K562 (cell line): ENCODE measurements around the gene PCSK6. TPM values are rescaled to one million over a fixed set of nuclear protein-coding genes. Genes with fewer than 3 reads are reported as not detected.
A peak's percentile ranks its signal among the peaks of the same experiment; 100 is the strongest.

ENCODE experiments used
- ATAC-seq: fragments of 200-7000 bp; cut with Tn5 transposase; 3 replicates; pipeline ENCODE4 v1.9.1; 2020; ENCODE audit warnings: moderate library complexity
- BruUV-seq: library from RNA; stranded (reverse); fragments of 400-500 nt; replicated peaks from 2 replicates; lab custom pipeline; 2021; lab: Mats Ljungman, UMichigan
- CTCF ChIA-PET: fragments of 300-600 bp; formaldehyde crosslinking; extraction: SDS; loops from one replicate; lab custom pipeline; 2021; ENCODE audit warnings: low intra/inter-chr PET ratio; lab: Yijun Ruan, JAX
- POLR2A ChIA-PET: fragments of 300-600, 350-650 bp; sonication (Branson Sonifier 250); formaldehyde crosslinking; extraction: SDS; loops from one replicate; lab custom pipeline; 2021; ENCODE audit warnings: antibody characterized with exemption, inconsistent platforms; lab: Yijun Ruan, JAX
- DNase-seq, 4 experiments: peaks; one replicate each; pipeline versions ENCODE4 v3.0.0 to v3.0.0-alpha.2; 2011 to 2018; ENCODE audit warnings: low spot score in 3 of 4, mixed read lengths in 3 of 4; ENCODE audit errors: extremely low read depth in 1 of 4
- FAIRE-seq: peaks from 2 replicates; lab custom pipeline; 2011; peaks lifted over from hg19 to GRCh38; lab: Jason Lieb, UNC
- H2AFZ ChIP-seq: 2 replicates; pipeline ENCODE4 v1.6.0; 2011; ENCODE audit warnings: low read depth, low read length, control low read depth, inconsistent platforms
- H3K27ac ChIP-seq: fragments of 200-600 bp; 3 replicates; pipeline ENCODE4 v1.8.0; 2011; ENCODE audit warnings: low read depth, mild to moderate bottlenecking, control low read depth, inconsistent platforms, low read length, moderate library complexity, mixed read lengths; ENCODE audit errors: extremely low read depth
- H3K27me3 ChIP-seq, 2 experiments: fragments of 300-600 bp in 1 of 2; 2 replicates in 1 of 2; 3 replicates in 1 of 2; pipeline versions ENCODE4 v1.6.0 to v1.8.0; 2011; ENCODE audit warnings: inconsistent platforms in 2 of 2, low read length in 2 of 2, mild to moderate bottlenecking in 1 of 2, mixed read lengths in 1 of 2, moderate library complexity in 1 of 2; ENCODE audit not compliant: control insufficient read depth in 2 of 2, insufficient read depth in 2 of 2
- H3K36me3 ChIP-seq: fragments of 300-600 bp; 3 replicates; pipeline ENCODE4 v1.8.0; 2011; ENCODE audit warnings: mild to moderate bottlenecking, low read length, inconsistent platforms; ENCODE audit not compliant: control insufficient read depth, insufficient read depth
- H3K4me1 ChIP-seq, 2 experiments: fragments of 200-600 bp in 1 of 2; replicated peaks in 1 of 2; 2 replicates in 1 of 2; 3 replicates in 1 of 2; pipeline versions ENCODE4 v1.5.1 to v1.8.0; 2011; ENCODE audit warnings: inconsistent platforms in 2 of 2, low read length in 2 of 2, mild to moderate bottlenecking in 1 of 2, mixed read lengths in 1 of 2, moderate library complexity in 1 of 2; ENCODE audit not compliant: control insufficient read depth in 2 of 2, insufficient read depth in 2 of 2
- H3K4me2 ChIP-seq: 2 replicates; pipeline ENCODE4 v1.6.1; 2011; ENCODE audit warnings: low read length, control low read depth, inconsistent platforms, mixed read lengths; ENCODE audit not compliant: insufficient read depth
- H3K4me3 ChIP-seq: fragments of 200-600 bp; sonication (generic), shearing (Covaris generic); 2 replicates; pipeline ENCODE4 v1.5.1; 2016; ENCODE audit warnings: control low read depth, inconsistent platforms
- H3K79me2 ChIP-seq: fragments of 200-600 bp; 3 replicates; pipeline ENCODE4 v1.8.0; 2011; ENCODE audit warnings: low read length, inconsistent platforms; ENCODE audit not compliant: control insufficient read depth, insufficient read depth
- H3K9ac ChIP-seq, 2 experiments: 2 replicates each; pipeline versions ENCODE4 v1.6.0 to v1.6.1; 2011; ENCODE audit warnings: low read depth in 2 of 2, low read length in 2 of 2, control low read depth in 1 of 2, inconsistent platforms in 1 of 2, mild to moderate bottlenecking in 1 of 2, mixed read lengths in 1 of 2; ENCODE audit not compliant: insufficient read depth in 1 of 2
- H3K9me1 ChIP-seq: one replicate; pipeline ENCODE4 v1.6.0; 2011; ENCODE audit warnings: inconsistent platforms, mild to moderate bottlenecking, low read length, moderate library complexity; ENCODE audit not compliant: control insufficient read depth, insufficient read depth
- H3K9me3 ChIP-seq: replicated peaks from 2 replicates; pipeline ENCODE4 v1.5.1; 2011; ENCODE audit warnings: low read depth, low read length, inconsistent platforms; ENCODE audit not compliant: control insufficient read depth, insufficient read depth
- H4K20me1 ChIP-seq: replicated peaks from 2 replicates; pipeline ENCODE4 v1.6.1; 2011; ENCODE audit warnings: low read length, inconsistent platforms, mixed read lengths; ENCODE audit not compliant: control insufficient read depth, insufficient read depth
- CBX3 ChIP-seq, 2 experiments: IDR thresholded peaks; 1 replicate in 1 of 2; 2 replicates in 1 of 2; pipeline ENCODE4 v1.6.1; 2012; ENCODE audit warnings: inconsistent platforms in 2 of 2, low read length in 2 of 2, borderline replicate concordance in 1 of 2, control low read depth in 1 of 2
- DMBX1 ChIP-seq: fragments of 250-450 bp; sonication (Bioruptor Pico); IDR thresholded peaks from 2 replicates; pipeline ENCODE4 v1.8.0; 2022; ENCODE audit warnings: inconsistent platforms, mild to moderate bottlenecking, moderate library complexity, borderline replicate concordance
- ELF1 ChIP-seq: fragments of 200-800 bp; sonication (Bioruptor generic); IDR thresholded peaks from 2 replicates; pipeline ENCODE4 v1.6.1; 2016; ENCODE audit warnings: missing genetic modification characterization, missing compliant biosample characterization
- POLR2AphosphoS2 ChIP-seq: IDR thresholded peaks from 2 replicates; pipeline ENCODE4 v1.6.1; 2012; ENCODE audit warnings: low read length, improper control_type of control experiment
- WGBS: fragments of 100-300 bp; shearing (Covaris generic); methylation state at CpG from one replicate; pipeline ENCODE4 v1.1.6; 2016; ENCODE audit warnings: low coverage, mixed read lengths; ENCODE audit not compliant: insufficient coverage; ENCODE audit errors: missing lambda C conversion rate; 5-methylcytosine and 5-hydroxymethylcytosine counted together
- in situ Hi-C: fragments of 300-500 bp; cut with MboI; formaldehyde crosslinking; loops from 4 replicates; pipeline ENCODE4 v1.15.0; 2018; ENCODE audit warnings: inconsistent platforms, mixed read lengths
- intact Hi-C: fragments of 100-400 bp; cut with micrococcal nuclease; formaldehyde crosslinking; loops from 2 replicates; pipeline ENCODE4 v1.14.2; 2022
- polyA plus RNA-seq, 8 experiments: library from polyadenylated mRNA; depleted of rRNA in 4 of 8; stranded (reverse) in 5 of 8; unstranded in 3 of 8; fragments of >200 nt; fragmentation: Nextera tagmentation in 2 of 8; fragmentation: Illumina TruSeq in 1 of 8; extraction: Ambion mirVana in 2 of 8; extraction: Trizol in 1 of 8; gene quantifications; 2 replicates each; pipeline versions ENCODE4 v1.2.1 to v1.2.3, GENCODE V29; 2011 to 2014; ENCODE audit warnings: inconsistent platforms in 1 of 8, missing spikeins in 1 of 8
- total RNA-seq, 7 experiments: library from RNA; depleted of rRNA in 6 of 7; stranded (reverse); fragments of >200 nt in 6 of 7; fragmentation: Illumina TruSeq in 2 of 7; extraction: Trizol in 2 of 7; gene quantifications; 2 replicates each; pipeline versions ENCODE4 v1.2.1 to v1.2.3, GENCODE V29; 2011 to 2021; ENCODE audit warnings: low replicate concordance in 1 of 7
- TF ChIP-seq, protein P1 (sequence below): fragments of 250-450 bp; sonication (Bioruptor Pico); IDR thresholded peaks from 2 replicates; pipeline ENCODE4 v1.5.0; 2021; ENCODE audit warnings: mild to moderate bottlenecking, borderline replicate concordance
- TF ChIP-seq, protein P2 (sequence below), 2 experiments: fragments of 450-650 bp; formaldehyde crosslinking in 1 of 2; IDR thresholded peaks; 2 replicates each; pipeline versions ENCODE4 v1.4.0 to v1.6.1; 2014 to 2020; ENCODE audit warnings: mild to moderate bottlenecking in 2 of 2, borderline replicate concordance in 1 of 2, low read depth in 1 of 2
- TF ChIP-seq, protein P3 (sequence below), 2 experiments: fragments of 450-650 bp in 1 of 2; sonication (generic) in 1 of 2; formaldehyde crosslinking in 1 of 2; IDR thresholded peaks in 1 of 2; conservative IDR thresholded peaks in 1 of 2; 2 replicates each; pipeline versions ENCODE4 v1.6.1 to v1.8.1; 2016 to 2023; ENCODE audit warnings: mild to moderate bottlenecking in 2 of 2, moderate library complexity in 2 of 2, inconsistent platforms in 1 of 2, missing genetic modification reagents in 1 of 2

PCSK6 gene
- total and polyA plus RNA-seq, 9 of the 15 experiments (the other 6 are each of a cell fraction or from before 2014, with no cell fraction given) = 2.2 to 32.6 (median 14.5) TPM

DNA sequence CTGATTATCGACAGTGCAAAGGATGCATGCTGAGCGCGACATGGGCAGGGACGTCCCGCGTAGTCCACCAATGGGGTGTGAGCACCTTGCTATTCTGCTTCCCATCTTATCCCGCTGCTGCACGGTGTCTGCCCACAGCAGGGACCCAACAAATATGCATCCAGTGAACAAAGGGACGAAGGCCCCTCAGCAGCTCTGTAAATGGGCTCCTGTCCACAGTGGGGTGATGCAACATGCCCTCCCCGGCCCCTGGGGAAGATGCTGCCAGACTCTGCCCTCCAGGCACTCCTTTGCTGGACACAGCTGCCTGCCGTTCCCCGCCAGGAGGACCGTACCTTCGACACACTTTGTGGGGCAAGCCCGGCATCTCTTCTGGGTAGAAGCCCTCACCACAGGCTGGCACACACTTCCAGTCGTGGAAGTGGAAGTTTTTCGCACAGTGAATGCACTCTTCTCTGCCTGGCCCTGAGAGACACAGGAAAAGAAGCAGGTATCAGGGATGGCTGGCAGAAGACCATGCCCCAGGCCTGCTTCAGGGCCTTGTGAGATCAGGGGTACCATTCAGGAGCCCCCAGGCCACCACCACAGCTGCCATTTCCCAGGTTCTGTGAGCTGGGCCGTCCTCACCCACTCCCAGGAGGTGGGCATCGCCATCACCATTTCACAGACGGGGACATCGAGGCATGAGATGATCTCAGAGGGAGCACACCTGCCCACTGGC, 176.3 kb downstream of the PCSK6 start:
- no peak for ATAC-seq
- no TSS peak for BruUV-seq
- TF ChIP-seq, protein P1, sequence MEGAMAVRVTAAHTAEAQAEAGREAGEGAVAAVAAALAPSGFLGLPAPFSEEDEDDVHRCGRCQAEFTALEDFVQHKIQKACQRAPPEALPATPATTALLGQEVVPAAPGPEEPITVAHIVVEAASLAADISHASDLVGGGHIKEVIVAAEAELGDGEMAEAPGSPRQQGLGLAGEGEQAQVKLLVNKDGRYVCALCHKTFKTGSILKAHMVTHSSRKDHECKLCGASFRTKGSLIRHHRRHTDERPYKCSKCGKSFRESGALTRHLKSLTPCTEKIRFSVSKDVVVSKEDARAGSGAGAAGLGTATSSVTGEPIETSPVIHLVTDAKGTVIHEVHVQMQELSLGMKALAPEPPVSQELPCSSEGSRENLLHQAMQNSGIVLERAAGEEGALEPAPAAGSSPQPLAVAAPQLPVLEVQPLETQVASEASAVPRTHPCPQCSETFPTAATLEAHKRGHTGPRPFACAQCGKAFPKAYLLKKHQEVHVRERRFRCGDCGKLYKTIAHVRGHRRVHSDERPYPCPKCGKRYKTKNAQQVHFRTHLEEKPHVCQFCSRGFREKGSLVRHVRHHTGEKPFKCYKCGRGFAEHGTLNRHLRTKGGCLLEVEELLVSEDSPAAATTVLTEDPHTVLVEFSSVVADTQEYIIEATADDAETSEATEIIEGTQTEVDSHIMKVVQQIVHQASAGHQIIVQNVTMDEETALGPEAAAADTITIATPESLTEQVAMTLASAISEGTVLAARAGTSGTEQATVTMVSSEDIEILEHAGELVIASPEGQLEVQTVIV (CRISPR knock-in tag) = no peak
- no peak for TF ChIP-seq CBX3 (IDR thresholded peaks at IDR 0.05; ENCODE audit: borderline replicate concordance in 1 of 2, low read length in 2 of 2)
- TF ChIP-seq, protein P2, sequence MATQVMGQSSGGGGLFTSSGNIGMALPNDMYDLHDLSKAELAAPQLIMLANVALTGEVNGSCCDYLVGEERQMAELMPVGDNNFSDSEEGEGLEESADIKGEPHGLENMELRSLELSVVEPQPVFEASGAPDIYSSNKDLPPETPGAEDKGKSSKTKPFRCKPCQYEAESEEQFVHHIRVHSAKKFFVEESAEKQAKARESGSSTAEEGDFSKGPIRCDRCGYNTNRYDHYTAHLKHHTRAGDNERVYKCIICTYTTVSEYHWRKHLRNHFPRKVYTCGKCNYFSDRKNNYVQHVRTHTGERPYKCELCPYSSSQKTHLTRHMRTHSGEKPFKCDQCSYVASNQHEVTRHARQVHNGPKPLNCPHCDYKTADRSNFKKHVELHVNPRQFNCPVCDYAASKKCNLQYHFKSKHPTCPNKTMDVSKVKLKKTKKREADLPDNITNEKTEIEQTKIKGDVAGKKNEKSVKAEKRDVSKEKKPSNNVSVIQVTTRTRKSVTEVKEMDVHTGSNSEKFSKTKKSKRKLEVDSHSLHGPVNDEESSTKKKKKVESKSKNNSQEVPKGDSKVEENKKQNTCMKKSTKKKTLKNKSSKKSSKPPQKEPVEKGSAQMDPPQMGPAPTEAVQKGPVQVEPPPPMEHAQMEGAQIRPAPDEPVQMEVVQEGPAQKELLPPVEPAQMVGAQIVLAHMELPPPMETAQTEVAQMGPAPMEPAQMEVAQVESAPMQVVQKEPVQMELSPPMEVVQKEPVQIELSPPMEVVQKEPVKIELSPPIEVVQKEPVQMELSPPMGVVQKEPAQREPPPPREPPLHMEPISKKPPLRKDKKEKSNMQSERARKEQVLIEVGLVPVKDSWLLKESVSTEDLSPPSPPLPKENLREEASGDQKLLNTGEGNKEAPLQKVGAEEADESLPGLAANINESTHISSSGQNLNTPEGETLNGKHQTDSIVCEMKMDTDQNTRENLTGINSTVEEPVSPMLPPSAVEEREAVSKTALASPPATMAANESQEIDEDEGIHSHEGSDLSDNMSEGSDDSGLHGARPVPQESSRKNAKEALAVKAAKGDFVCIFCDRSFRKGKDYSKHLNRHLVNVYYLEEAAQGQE (IDR thresholded peaks at IDR 0.05; ENCODE audit: borderline replicate concordance) = no peak
- TF ChIP-seq, protein P2 (CRISPR knock-in tag; IDR thresholded peaks at IDR 0.05; ENCODE audit: low read depth) = no peak
- TF ChIP-seq DMBX1 (CRISPR knock-in tag) = no peak
- no peak for TF ChIP-seq ELF1 (tag)
- TF ChIP-seq, protein P3, sequence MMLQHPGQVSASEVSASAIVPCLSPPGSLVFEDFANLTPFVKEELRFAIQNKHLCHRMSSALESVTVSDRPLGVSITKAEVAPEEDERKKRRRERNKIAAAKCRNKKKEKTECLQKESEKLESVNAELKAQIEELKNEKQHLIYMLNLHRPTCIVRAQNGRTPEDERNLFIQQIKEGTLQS (IDR thresholded peaks at IDR 0.05) = 0 out of 2 replicates have a peak, but pooled peaks have one; percentile 17
- TF ChIP-seq, protein P3 (CRISPR knock-in tag; conservative IDR thresholded peaks at IDR 0.05) = no peak
- no peak for TF ChIP-seq POLR2AphosphoS2

More for the DNA sequence above, 176.3 kb downstream of the PCSK6 start:
- ChIA-PET CTCF (no interaction called here), POLR2A (no interaction called here)
- 44% methylated on average over 21 of the region's 21 CpGs for WGBS
- intact Hi-C loops = no loop called here
- Histone ChIP-seq H3K9me3 (no peaks in the 10 kb centered on the region), H3K36me3 (no peaks in the 10 kb centered on the region), H2AFZ (no peak overlapping the region), H3K4me3 (no peak overlapping the region), H3K4me1 (no peaks in the 10 kb centered on the region; a peak in 1 of 5 replicates), H3K79me2 (no peaks in the 10 kb centered on the region), H3K4me2 (no peak overlapping the region), H4K20me1 (no peaks in the 10 kb centered on the region; the same call in 1 of the 2 replicates), H3K27me3 (peaks cover 0 to 40% of the 10 kb centered on the region in 2 experiments; a peak in 2 of 5 replicates), H3K9ac (no peak overlapping the region), H3K27ac (no peak overlapping the region), H3K9me1 (no peaks in the 10 kb centered on the region)
- FAIRE-seq = no peak
- in situ Hi-C loops = no loop called here
- DNase-seq = no peak
